OCI-LY7 (cell line): ENCODE measurements around the gene LTBP2. TPM values are rescaled to one million over a fixed set of nuclear protein-coding genes. Genes with fewer than 3 reads are reported as not detected.

ENCODE experiments used
- Bru-seq: library from RNA; stranded (reverse); fragments of 400-500 nt; gene quantifications from one replicate; lab custom pipeline; 2021; lab: Mats Ljungman, UMichigan
- BruChase-seq, 2 experiments: library from RNA; stranded (reverse); fragments of 400-500 nt; gene quantifications; one replicate each; lab custom pipeline; 2021; lab: Mats Ljungman, UMichigan
- BruUV-seq: library from RNA; stranded (reverse); fragments of 400-500 nt; replicated peaks from 2 replicates; lab custom pipeline; 2021; lab: Mats Ljungman, UMichigan
- CTCF ChIA-PET: fragments of 300-600 bp; sonication (Branson Sonifier 250); formaldehyde crosslinking; loops from one replicate; lab custom pipeline; 2022; ENCODE audit warnings: antibody characterized with exemption; ENCODE audit not compliant: unreplicated experiment; lab: Charles Lee
- POLR2A ChIA-PET: fragments of 300-600 bp; sonication (Branson Sonifier 250); formaldehyde crosslinking; loops from one replicate; lab custom pipeline; 2022; ENCODE audit warnings: antibody characterized with exemption; lab: Charles Lee
- DNase-seq: peaks from one replicate; pipeline ENCODE4 v3.0.0-alpha.2; 2015; ENCODE audit warnings: low spot score
- H2AFZ ChIP-seq: fragments of 200-600 bp; sonication (generic), shearing (Covaris generic); 2 replicates; pipeline ENCODE4 v1.6.1; 2014; ENCODE audit warnings: mild to moderate bottlenecking, antibody characterized with exemption, low read length, moderate library complexity
- H3K27ac ChIP-seq: fragments of 200-600 bp; sonication (generic); 2 replicates; pipeline ENCODE4 v1.5.1; 2014; ENCODE audit warnings: mixed run types, low read depth, mild to moderate bottlenecking, moderate library complexity, low read length, inconsistent platforms; ENCODE audit not compliant: poor library complexity, severe bottlenecking
- H3K36me3 ChIP-seq: fragments of 200-600 bp; sonication (generic); 2 replicates; pipeline ENCODE4 v1.6.1; 2014; ENCODE audit warnings: mild to moderate bottlenecking, antibody characterized with exemption, low read length, moderate library complexity, mixed read lengths; ENCODE audit not compliant: insufficient read depth
- H3K4me1 ChIP-seq: fragments of 200-600 bp; sonication (generic); 2 replicates; pipeline ENCODE4 v1.5.1; 2014; ENCODE audit warnings: mild to moderate bottlenecking, low read length; ENCODE audit not compliant: insufficient read depth, poor library complexity, severe bottlenecking
- H3K4me2 ChIP-seq: fragments of 200-600 bp; sonication (generic); 2 replicates; pipeline ENCODE4 v1.6.1; 2014; ENCODE audit warnings: mild to moderate bottlenecking, low read length
- H3K4me3 ChIP-seq: fragments of 200-600 bp; sonication (generic); 2 replicates; pipeline ENCODE4 v1.5.1; 2014; ENCODE audit warnings: mild to moderate bottlenecking, low read depth, low read length; ENCODE audit not compliant: poor library complexity, severe bottlenecking
- H3K79me2 ChIP-seq: fragments of 200-600 bp; sonication (generic); 2 replicates; pipeline ENCODE4 v1.6.1; 2016; ENCODE audit warnings: low read depth, mild to moderate bottlenecking, low read length, moderate library complexity, mixed read lengths; ENCODE audit not compliant: insufficient read depth
- H3K9me2 ChIP-seq: fragments of 200-600 bp; sonication (generic); 2 replicates; pipeline ENCODE4 v1.6.1; 2016; ENCODE audit warnings: mild to moderate bottlenecking, low read length, mixed read lengths; ENCODE audit not compliant: insufficient read depth
- H3K9me3 ChIP-seq: fragments of 200-600 bp; sonication (generic); 2 replicates; pipeline ENCODE4 v1.6.1; 2014; ENCODE audit warnings: mild to moderate bottlenecking, mixed run types, low read length, mixed read lengths
- H4K20me1 ChIP-seq: fragments of 200-600 bp; sonication (generic); 2 replicates; pipeline ENCODE4 v1.6.1; 2014; ENCODE audit warnings: mild to moderate bottlenecking, antibody characterized with exemption, low read length, moderate library complexity, mixed read lengths; ENCODE audit not compliant: insufficient read depth
- CTCF ChIP-seq: fragments of 200-600 bp; sonication (generic); conservative IDR thresholded peaks from 2 replicates; pipeline ENCODE4 v1.5.1; 2014; ENCODE audit warnings: mild to moderate bottlenecking, antibody characterized with exemption, low read length, moderate library complexity, mixed read lengths
- EZH2phosphoT487 ChIP-seq: fragments of 200-600 bp; sonication (generic); IDR thresholded peaks from 2 replicates; pipeline ENCODE4 v1.6.1; 2018; ENCODE audit warnings: low read depth, borderline replicate concordance, mild to moderate bottlenecking, mixed run types, antibody characterized with exemption, low read length, moderate library complexity, mixed read lengths
- intact Hi-C: fragments of 100-400 bp; cut with micrococcal nuclease; formaldehyde crosslinking; loops from one replicate; pipeline ENCODE4 v1.10.0; 2022; ENCODE audit not compliant: unreplicated experiment
- long read RNA-seq: library from polyadenylated mRNA; stranded (forward); transcript quantifications from one replicate; pipeline ENCODE4 v2.0.0, GENCODE V29; 2022
- total RNA-seq, 2 experiments: library from RNA; depleted of rRNA in 1 of 2; stranded (reverse); fragments of >200 nt in 1 of 2; shearing (Covaris generic) in 1 of 2; gene quantifications; 2 replicates each; pipeline ENCODE4 v1.2.3, GENCODE V29; 2014 to 2022

LTBP2 gene
- total RNA-seq (2014; rRNA removed; shearing (Covaris generic)), result 0.21 and 0.25 TPM in 2 replicates
- 0.15 and 0.35 TPM in 2 replicates for total RNA-seq (2022)
- Bru-seq, nascent RNA, result percentile 13 among the genes with signal in this experiment
- percentile 10 among the genes with signal in this experiment for BruChase-seq, experiment 1, labeled RNA remaining after a 6-hour chase
- BruChase-seq, experiment 2, labeled RNA remaining after a 2-hour chase, result percentile 13 among the genes with signal in this experiment
- long read RNA-seq, result 0 reads

GRCh38 chr14:74611650-74612349, at the start of gene LTBP2:
Gene LTBP2, minus strand, starts transcription at chr14:74612237. Its CDS starts 293 bp downstream, at chr14:74611944.
- no TSS peak for BruUV-seq
- TF ChIP-seq CTCF, result no peak
- no peak for TF ChIP-seq EZH2phosphoT487
- no peaks in the 10 kb centered on the region for H3K9me2 ChIP-seq
- intact Hi-C loops, result loop anchor here (5.0 kb wide), 1 partner anchor 249 kb away; no protein-coding TSS in a partner anchor
- ChIA-PET POLR2A (interaction anchor here (0.6 kb wide), 2 partner anchors 14 to 1135 kb away, joined by 4 read pairs; no protein-coding TSS in a partner anchor), CTCF (interaction anchor here (0.6 kb wide), 2 partner anchors 231 to 421 kb away, joined by 3 read pairs; no protein-coding TSS in a partner anchor)
- no peaks in the 10 kb centered on the region for H3K9me3 ChIP-seq
- H3K27ac ChIP-seq, result no peak within 1 kb of the TSS
- no peak for DNase-seq
- H3K36me3 ChIP-seq, result no peaks in the 10 kb centered on the region
- peak within 1 kb of the TSS; percentile 89 for H3K4me2 ChIP-seq
- no peaks in the 10 kb centered on the region for H4K20me1 ChIP-seq
- peak within 1 kb of the TSS; percentile 97 for H2AFZ ChIP-seq
- H3K4me3 ChIP-seq, result peak within 1 kb of the TSS; percentile 68
- H3K4me1 ChIP-seq, result peaks cover 24% of the 10 kb centered on the region
- H3K79me2 ChIP-seq, result no peaks in the 10 kb centered on the region

- DNase-seq, result no peak
- no peak for TF ChIP-seq EZH2phosphoT487
- no peak for TF ChIP-seq CTCF
- Histone ChIP-seq H3K4me3 (no peak overlapping the region), H3K4me1 (no peaks in the 10 kb centered on the region), H4K20me1 (no peaks in the 10 kb centered on the region; the same call in 1 of the 2 replicates), H3K9me2 (no peaks in the 10 kb centered on the region), H3K9me3 (no peaks in the 10 kb centered on the region), H3K4me2 (no peak overlapping the region), H3K79me2 (no peaks in the 10 kb centered on the region), H2AFZ (no peak overlapping the region), H3K36me3 (peaks cover 70% of the 10 kb centered on the region), H3K27ac (no peak overlapping the region)
- intact Hi-C loops, result no loop called here
- no TSS peak for BruUV-seq
- POLR2A ChIA-PET, result no interaction called here
- CTCF ChIA-PET, result no interaction called here
Observed at GRCh38 chr14:74660863-74661262, 48.8 kb upstream of the LTBP2 start.
